Posterior vena cava (tissue), 2 donors: ENCODE results near the gene FRMPD2. TPM values are rescaled to one million over a fixed set of nuclear protein-coding genes. Genes with fewer than 3 reads are reported as not detected.
"Not testable (repeated sequence)": the region's sequence is repeated elsewhere in the genome, so short reads cannot be mapped to it uniquely, and the experiment has no call there.

Experiments used
- DNase-seq: peaks from one replicate; pipeline ENCODE4 v3.0.0-alpha.2; 2020; ENCODE audit warnings: low spot score
- intact Hi-C, 2 donors: fragments of 100-400 bp; cut with DNase I; formaldehyde crosslinking; loops; one replicate each; pipeline versions ENCODE4 v1.14.1 to v1.14.2; 2022 to 2023
- total RNA-seq, 2 donors: library from RNA; stranded (reverse); fragmentation: NEBNext Ultra II Directional; extraction: Animal tissue kit (Norgen Biotek cat#: 25700); gene quantifications; one replicate each; pipeline ENCODE4 v1.2.1, GENCODE V29; 2021
- donor health status: DM: yes; HTN: yes; CAD: no.
- donor health status: DM: yes; HTN: yes; CAD: no.

Gene FRMPD2
- total RNA-seq, 2 donors from 2014 or later, result not detected

GRCh38 chr10:48257407-48257961 lies 17.0 kb downstream of the FRMPD2 start:
- no peak for DNase-seq

GRCh38 chr10:48255722-48256121 lies 18.8 kb downstream of the FRMPD2 start:
- DNase-seq, result no peak
- intact Hi-C loops, result no loop called here

More at GRCh38 chr10:48257407-48257961, 17.0 kb downstream of the FRMPD2 start:
- intact Hi-C loops, result no loop called here

- no peak for DNase-seq
- intact Hi-C loops, result no loop called here
Observed at GRCh38 chr10:48254750-48255512, 19.6 kb downstream of the FRMPD2 start.

DNA sequence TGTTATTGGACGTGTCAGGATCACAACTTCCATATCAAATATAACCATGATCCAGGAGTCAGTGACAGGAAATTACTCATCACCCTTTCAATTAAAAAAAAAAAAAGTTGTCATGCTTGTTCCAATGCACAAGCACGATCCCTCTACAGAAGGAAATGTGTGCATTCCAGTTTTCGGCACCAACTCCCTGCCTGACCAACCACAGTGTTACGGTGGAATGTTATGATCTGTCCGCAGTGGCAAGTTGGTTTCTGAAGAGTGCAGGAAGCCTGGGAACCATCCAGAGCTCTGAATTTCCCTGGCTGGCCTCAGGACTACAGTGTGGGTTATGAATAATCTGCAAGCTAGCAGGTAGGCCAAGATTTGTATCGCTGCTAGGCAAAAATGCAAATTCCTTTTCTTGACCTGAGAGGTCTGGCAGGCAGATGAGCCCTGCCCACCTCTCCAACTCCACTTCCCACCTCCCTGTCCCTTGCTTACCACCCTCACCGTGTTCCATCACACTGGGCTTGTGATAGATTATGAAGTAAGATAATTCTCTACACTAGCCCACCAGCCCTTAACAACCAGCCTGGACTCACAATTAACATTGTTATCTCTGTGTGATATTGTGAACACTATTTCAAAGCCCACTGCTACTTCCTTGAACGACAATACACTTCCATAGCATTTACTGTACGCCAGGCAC lies 20.4 kb downstream of the FRMPD2 start:
- no peak for DNase-seq

DNA sequence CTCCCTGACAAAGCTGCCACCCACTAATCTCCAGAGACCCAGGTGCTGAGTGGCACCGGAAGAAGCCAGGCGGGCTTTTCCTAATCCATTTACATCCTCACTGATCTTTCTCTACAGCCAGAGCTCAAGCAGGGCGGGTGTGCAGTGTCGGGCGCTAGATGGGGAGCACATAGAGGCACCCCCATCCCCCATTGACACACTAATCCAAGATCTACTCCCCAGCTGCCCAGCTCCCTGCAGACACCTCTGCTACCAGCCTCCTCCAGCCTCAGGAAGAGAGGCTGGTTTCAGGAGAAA lies 22.2 kb downstream of the FRMPD2 start:
- DNase-seq, result no peak
- intact Hi-C loops, result no loop called here

More for the DNA sequence above, 20.4 kb downstream of the FRMPD2 start:
- intact Hi-C loops, result no loop called here

- DNase-seq, result no peak
- intact Hi-C loops, result no loop called here
Observed at GRCh38 chr10:48251525-48252353, 22.8 kb downstream of the FRMPD2 start.

DNA sequence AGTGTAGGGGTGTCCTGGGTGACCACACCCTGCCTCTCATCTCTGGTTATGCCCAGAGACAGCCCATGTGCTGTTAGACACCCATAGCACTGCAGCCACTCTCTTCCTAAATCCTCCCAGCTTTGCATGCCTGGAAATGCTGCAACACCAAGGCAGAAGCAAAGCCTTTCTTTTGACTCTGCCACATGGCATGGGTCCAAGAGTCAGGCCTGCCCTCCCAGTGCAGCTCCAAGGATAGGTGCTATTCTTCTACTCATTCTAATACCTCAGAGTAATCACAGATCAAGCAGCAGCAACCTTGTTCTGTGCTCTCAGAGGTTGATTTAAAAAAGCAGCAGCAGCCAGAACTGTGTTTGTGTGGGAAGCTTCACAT lies 23.4 kb downstream of the FRMPD2 start:
- DNase-seq, result no peak
- intact Hi-C loops, result no loop called here

DNA sequence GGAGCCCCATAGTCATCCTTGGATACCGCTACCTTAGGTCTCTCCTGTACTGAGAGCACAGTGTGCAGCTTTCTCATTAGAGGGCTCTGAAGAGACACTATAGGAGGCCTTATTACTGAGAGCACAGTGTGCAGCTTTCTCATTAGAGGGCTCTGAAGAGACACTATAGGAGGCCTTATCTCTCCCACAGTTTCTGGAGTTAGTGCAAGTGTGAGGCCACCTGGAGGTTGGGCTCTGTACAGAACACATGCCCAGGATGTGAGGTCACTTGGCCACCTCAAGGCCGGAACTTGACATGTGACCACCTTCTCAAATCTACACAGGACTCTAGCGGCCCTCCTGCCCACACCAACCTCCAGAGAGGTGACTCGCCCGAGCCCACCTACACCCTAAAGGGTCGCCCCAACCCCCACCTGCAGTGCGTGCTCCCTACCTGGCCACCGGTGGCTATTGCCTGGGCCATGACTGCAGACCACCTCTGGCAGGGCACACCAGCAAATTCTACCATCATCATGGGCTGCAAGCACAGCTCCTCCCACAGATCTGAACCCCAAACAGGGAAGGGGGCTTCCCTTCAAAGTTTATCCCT lies 24.6 kb downstream of the FRMPD2 start:
- DNase-seq, result no peak

DNA sequence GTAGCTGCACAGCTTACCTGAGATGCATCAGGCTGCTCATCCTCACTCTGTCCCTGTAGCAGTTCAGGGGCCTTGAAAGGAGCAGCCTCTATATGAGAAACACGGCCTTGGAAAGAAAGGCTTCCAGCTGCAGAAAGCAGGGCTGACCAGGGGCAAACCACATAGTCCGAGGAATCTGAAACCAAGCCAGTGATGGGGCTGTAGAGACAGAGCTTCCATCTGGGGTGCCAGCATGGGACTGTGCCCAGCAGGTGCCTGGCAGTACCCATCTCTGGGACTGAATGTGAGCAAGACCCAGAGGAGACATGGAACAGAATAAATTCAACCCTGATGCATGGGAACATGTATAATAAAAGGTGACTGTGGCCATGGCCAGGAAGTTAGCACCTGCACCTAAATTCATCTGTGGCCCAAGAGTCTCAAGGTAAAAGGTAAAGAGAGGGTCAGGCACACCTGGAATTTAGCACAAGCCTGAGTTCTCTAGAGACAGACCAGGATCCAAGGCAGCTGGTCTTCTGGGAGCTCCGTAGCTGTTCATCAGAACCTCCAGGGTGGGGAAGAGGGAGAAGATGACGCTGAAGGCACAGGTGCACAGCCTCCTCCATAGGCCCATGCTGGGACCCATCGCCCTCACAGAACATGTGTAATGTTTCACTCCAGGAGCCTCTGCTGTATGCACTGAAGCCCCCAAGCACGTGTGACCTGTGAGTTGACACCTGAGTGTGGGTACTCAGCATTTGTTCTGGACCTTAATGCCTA lies 25.3 kb downstream of the FRMPD2 start:
- intact Hi-C loops, result no loop called here
- no peak for DNase-seq

More for the DNA sequence above, 24.6 kb downstream of the FRMPD2 start:
- intact Hi-C loops, result no loop called here

- intact Hi-C loops, result no loop called here
Observed at GRCh38 chr10:48248462-48248861, 26.0 kb downstream of the FRMPD2 start.

GRCh38 chr10:48247680-48248079 lies 26.8 kb downstream of the FRMPD2 start:
- DNase-seq, result no peak
- intact Hi-C loops, result no loop called here

More at GRCh38 chr10:48248462-48248861, 26.0 kb downstream of the FRMPD2 start:
- DNase-seq, result no peak

- no peak for DNase-seq
- intact Hi-C loops, result no loop called here
Observed at GRCh38 chr10:48246501-48246900, 28.0 kb downstream of the FRMPD2 start.

- intact Hi-C loops, result no loop called here
- DNase-seq, result no peak
Observed at GRCh38 chr10:48245977-48246376, 28.5 kb downstream of the FRMPD2 start.

- DNase-seq, intact Hi-C loops: not testable (repeated sequence)
Observed at GRCh38 chr10:48243921-48244320, 30.6 kb downstream of the FRMPD2 start.

DNA sequence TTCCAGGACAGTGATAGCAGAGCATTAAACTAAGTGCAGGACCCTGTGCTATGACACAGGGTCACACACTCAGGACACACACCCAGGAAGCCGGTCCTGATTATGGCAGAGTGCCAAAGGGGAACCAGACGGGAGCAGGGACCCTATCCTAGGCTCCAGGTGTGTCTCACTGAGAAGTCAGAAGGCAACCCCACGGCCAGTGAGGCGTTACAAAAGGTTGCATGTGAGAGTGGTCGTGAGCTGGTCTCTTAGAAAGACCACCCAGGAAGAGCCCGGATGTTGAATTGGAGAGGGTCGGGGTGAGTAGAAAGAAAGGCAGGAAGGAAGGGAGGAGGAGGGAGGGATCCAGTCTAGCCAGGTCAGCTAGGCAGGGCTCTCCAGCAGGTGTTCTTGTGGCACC lies 31.0 kb downstream of the FRMPD2 start:
- intact Hi-C loops, result no loop called here
- no peak for DNase-seq

DNA sequence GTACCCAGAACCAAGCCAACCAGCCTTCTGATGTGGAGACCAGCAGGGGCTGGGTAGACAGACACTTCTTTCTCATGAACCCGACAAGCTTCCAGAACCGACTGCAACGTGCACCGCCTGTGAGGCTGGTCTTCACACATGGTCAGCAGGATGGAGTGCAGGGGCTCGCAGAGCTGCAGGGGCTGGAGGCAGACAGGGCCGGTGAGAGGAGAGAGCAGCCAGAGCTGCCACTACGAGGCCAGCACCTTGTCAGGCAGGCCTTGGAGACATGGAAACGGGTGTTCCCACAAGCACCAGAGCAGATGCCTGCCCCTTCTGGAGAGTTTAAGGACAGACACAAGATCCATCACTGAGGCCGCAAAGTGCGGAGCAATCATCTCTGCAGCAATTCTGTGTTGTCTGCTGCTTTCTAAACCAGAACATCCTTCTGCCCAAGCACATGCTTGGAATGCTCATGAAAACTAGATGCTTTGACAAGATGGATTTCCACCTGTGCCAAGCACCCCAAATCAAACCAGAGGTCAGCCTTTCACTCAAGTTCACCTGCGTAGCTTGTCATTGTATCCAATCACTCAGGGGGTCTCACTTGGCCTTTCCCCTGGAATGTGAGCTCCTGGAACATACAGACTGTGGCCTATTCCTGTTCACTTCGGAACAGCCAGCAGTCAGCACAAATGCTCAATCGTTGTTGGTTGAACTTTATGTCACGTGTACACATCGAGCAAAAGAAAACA lies 32.2 kb downstream of the FRMPD2 start:
- DNase-seq, result no peak
- intact Hi-C loops, result no loop called here

DNA sequence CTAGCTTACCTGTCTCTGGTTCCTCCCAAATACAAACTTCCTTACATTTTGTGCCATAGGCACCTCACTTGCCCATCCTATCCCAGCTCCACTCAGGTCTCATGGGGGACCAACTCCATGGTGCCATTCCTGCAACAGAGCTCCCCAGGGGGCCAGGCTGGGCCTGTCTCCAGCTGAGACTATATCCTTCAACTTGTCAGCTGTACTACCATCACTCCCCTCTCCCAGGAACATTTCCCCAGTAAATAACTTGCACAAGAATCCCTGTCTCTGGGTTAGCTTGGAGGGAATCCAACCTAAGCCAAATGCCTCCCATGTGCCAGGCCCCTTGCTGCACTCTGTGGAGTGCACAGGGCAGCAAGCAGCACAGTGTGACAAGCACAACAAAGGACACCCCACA lies 33.2 kb downstream of the FRMPD2 start:
- intact Hi-C loops, result no loop called here
- no peak for DNase-seq

GRCh38 chr10:48240196-48240595 lies 34.3 kb downstream of the FRMPD2 start:
- DNase-seq, result no peak
- intact Hi-C loops, result no loop called here
